ENCODE data around the gene PC. TPM values are rescaled to one million over a fixed set of nuclear protein-coding genes. Genes with fewer than 3 reads are reported as not detected.

PC gene
- total RNA-seq, 2 experiments from 2014 or later, result 5.6 to 6.5 TPM

DNA sequence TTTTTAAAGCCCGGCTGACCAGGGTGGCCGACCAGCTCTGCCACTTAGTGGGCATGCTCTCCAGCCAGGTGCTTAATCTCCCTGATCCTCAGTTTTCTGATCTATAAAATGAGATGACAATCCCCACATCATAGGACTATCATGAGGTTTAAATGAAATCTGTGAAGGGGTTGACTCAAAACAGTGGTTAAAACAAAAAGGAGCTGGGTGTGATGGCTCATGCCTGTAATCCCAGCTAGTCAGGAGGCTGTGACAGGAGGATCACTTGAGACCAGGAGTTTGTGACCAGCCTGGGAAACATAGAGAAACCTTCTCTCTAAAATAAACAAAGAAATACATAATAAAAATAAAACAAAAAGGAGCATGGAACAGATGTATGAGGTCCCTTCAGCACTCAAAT, 13.3 kb upstream of the PC start:
- DNase-seq (no peak), ATAC-seq (no peak)
- ChIA-PET CTCF (interaction anchor here (1.0 kb wide), 1 partner anchor 10 kb away, joined by 3 read pairs; no protein-coding TSS in a partner anchor), POLR2A (interaction anchor here (1.0 to 1.6 kb wide), 2 partner anchors 8 to 12 kb away, joined by 3 to 11 read pairs; partner anchors contain the start of gene PC)
- TF ChIP-seq, protein P1, sequence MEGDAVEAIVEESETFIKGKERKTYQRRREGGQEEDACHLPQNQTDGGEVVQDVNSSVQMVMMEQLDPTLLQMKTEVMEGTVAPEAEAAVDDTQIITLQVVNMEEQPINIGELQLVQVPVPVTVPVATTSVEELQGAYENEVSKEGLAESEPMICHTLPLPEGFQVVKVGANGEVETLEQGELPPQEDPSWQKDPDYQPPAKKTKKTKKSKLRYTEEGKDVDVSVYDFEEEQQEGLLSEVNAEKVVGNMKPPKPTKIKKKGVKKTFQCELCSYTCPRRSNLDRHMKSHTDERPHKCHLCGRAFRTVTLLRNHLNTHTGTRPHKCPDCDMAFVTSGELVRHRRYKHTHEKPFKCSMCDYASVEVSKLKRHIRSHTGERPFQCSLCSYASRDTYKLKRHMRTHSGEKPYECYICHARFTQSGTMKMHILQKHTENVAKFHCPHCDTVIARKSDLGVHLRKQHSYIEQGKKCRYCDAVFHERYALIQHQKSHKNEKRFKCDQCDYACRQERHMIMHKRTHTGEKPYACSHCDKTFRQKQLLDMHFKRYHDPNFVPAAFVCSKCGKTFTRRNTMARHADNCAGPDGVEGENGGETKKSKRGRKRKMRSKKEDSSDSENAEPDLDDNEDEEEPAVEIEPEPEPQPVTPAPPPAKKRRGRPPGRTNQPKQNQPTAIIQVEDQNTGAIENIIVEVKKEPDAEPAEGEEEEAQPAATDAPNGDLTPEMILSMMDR (IDR thresholded peaks at IDR 0.05), result no peak
- H3K36me3 Mint-ChIP-seq (ENCODE audit: low read depth), result no peaks in the 10 kb centered on the region
- peaks cover 5% of the 10 kb centered on the region for H3K27me3 Mint-ChIP-seq
- intact Hi-C loops (cut with micrococcal nuclease), result no loop called here
- no peak overlapping the region for H3K27ac Mint-ChIP-seq
- H3K9me3 Mint-ChIP-seq, result no peaks in the 10 kb centered on the region
- H3K4me1 Mint-ChIP-seq (ENCODE audit: low read depth), result peaks cover 8% of the 10 kb centered on the region
- no peak overlapping the region for H3K4me3 Mint-ChIP-seq

DNA sequence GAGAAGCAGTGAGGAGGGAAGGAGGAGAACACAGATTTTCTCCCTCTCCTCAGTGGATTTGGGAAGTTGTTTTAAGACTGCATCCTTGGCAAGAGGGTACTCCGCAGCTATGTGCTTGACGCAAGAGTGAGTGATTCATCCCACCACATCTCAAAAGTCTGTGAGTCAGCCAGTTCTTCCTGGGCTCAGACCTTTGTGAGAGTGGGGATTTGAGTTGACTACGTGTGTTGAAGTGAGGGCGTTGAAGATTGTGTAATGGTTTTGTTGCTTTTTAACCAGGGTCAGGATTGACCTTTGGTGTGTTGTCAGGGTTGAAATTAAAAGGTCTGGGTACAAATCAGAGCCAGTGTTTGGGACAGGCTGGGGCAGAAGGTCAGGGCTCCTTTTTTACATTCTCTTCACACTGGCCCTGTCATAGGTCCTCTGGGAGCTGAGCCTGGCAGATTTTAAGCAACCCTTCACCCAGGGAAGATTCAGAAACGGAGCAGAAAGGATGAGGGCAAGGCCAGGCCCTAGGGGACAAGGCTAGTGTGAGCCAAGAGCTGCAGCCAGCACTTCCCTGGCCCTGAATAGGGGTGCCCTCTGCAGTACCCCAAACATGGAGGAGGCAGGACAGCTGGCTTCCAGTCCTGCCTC, 12.7 kb upstream of the PC start:
- Mint-ChIP-seq H3K4me3 (no peak overlapping the region), H3K4me1 (ENCODE audit: low read depth) (peaks cover 8% of the 10 kb centered on the region), H3K27ac (peak overlapping the region; percentile 41), H3K36me3 (ENCODE audit: low read depth) (no peaks in the 10 kb centered on the region), H3K27me3 (peaks cover 6% of the 10 kb centered on the region), H3K9me3 (no peaks in the 10 kb centered on the region)
- DNase-seq (peak; percentile 51), ATAC-seq (peak; percentile 91)
- TF ChIP-seq, protein P1 (IDR thresholded peaks at IDR 0.05), result no peak
- ChIA-PET POLR2A (interaction anchor here (1.0 to 1.6 kb wide), 3 partner anchors 8 to 12 kb away, joined by 3 to 11 read pairs (median 3); partner anchors contain the start of gene PC), CTCF (interaction anchor here (1.0 kb wide), 1 partner anchor 11 kb away, joined by 3 read pairs; no protein-coding TSS in a partner anchor)
- intact Hi-C loops (cut with micrococcal nuclease), result no loop called here

DNA sequence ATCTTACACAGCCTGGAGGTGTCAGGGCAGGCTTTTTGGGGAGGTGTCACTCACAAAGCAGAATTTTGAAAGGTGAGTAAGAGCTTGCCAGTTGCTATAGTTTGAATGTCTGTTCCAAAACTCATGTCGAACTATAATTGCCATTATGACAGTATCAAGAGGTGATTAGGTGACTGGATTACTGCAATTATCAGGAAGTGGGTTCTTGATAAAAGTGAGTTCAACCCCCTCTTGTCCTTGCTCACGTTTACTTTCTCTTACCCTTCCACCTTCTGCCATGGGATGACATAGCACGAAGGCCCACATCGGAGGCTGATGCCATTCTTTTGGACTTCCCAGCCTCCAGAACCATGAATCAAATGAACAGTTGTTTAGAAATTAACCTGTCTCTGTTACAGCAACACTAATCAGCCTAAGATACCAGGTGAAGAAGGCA, 12.2 kb upstream of the PC start:
- ATAC-seq (peak; percentile 42), DNase-seq (no peak)
- peaks cover 4% of the 10 kb centered on the region for H3K27me3 Mint-ChIP-seq
- no peaks in the 10 kb centered on the region for H3K36me3 Mint-ChIP-seq (ENCODE audit: low read depth)
- ChIA-PET POLR2A (interaction anchor here (1.2 kb wide), 1 partner anchor 12 kb away, joined by 3 read pairs; the partner anchor contains the start of gene PC), CTCF (no interaction called here)
- intact Hi-C loops (cut with micrococcal nuclease), result no loop called here
- H3K27ac Mint-ChIP-seq, result no peak overlapping the region
- H3K9me3 Mint-ChIP-seq, result no peaks in the 10 kb centered on the region
- no peak overlapping the region for H3K4me3 Mint-ChIP-seq
- peaks cover 8% of the 10 kb centered on the region for H3K4me1 Mint-ChIP-seq (ENCODE audit: low read depth)
- TF ChIP-seq, protein P1 (IDR thresholded peaks at IDR 0.05), result no peak

DNA sequence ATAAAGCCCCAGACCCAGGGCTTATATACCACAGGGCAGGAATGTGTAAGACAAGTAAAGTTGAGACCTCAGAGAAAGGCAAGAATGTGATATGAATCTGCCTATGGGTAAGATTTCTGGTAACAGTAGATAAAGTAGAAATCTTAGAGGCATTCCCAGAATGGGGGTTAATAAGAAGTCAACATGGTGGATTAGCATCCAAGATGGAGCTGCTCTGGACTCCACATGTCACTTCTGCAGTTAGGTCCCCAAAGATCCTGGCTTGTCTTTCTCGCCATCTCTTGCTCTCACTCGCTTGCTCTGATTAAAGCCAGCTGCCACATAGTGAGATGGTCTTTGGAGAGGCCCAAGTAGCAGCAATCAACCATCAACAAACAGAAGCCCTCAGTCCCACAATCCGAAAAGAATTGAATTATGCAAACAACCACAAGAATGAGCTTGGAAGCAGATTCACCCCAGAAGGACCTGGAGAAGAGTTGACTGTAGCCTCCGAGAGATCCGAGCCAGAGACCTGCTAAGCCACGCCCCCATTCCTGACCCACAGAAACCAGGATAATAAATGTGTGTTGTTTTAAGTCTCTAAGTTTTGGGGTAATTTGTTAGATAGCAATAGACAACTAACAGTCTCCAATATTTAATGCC, 11.5 kb upstream of the PC start:
- Mint-ChIP-seq H3K27me3 (peaks cover 4% of the 10 kb centered on the region), H3K4me3 (no peak overlapping the region), H3K36me3 (ENCODE audit: low read depth) (no peaks in the 10 kb centered on the region), H3K4me1 (ENCODE audit: low read depth) (peaks cover 8% of the 10 kb centered on the region), H3K27ac (no peak overlapping the region), H3K9me3 (no peaks in the 10 kb centered on the region)
- POLR2A ChIA-PET, result interaction anchor here (0.6 to 1.2 kb wide), 2 partner anchors 11 to 86 kb away, joined by 3 read pairs; partner anchors contain the start of gene PC
- intact Hi-C loops (cut with micrococcal nuclease), result no loop called here
- DNase-seq (no peak), ATAC-seq (no peak)
- TF ChIP-seq, protein P1 (IDR thresholded peaks at IDR 0.05), result no peak
- CTCF ChIA-PET, result no interaction called here
